Caco-2 (cell line): ENCODE data around the gene FAM111A. TPM values are rescaled to one million over a fixed set of nuclear protein-coding genes. Genes with fewer than 3 reads are reported as not detected.
A peak's percentile ranks its signal among the peaks of the same experiment; 100 is the strongest.

Experiments
- BruUV-seq: library from RNA; stranded (reverse); fragments of 400-500 nt; replicated peaks from 2 replicates; lab custom pipeline; 2021; lab: Mats Ljungman, UMichigan
- CTCF ChIA-PET: fragments of 300-600 bp; sonication (Branson Sonifier 250); formaldehyde crosslinking; loops from one replicate; lab custom pipeline; 2022; ENCODE audit warnings: antibody characterized with exemption; lab: Charles Lee
- POLR2A ChIA-PET: fragments of 300-600 bp; sonication (Branson Sonifier 250); formaldehyde crosslinking; loops from one replicate; lab custom pipeline; 2022; ENCODE audit warnings: antibody characterized with exemption; lab: Charles Lee
- DNase-seq, 2 experiments: peaks; one replicate each; pipeline versions ENCODE4 v3.0.0 to v3.0.0-alpha.2; 2020 to 2022
- H3K27me3 ChIP-seq: replicated peaks from 2 replicates; pipeline ENCODE4 v1.6.0; 2011; ENCODE audit warnings: low read length; ENCODE audit not compliant: control insufficient read depth, insufficient read depth
- H3K36me3 ChIP-seq: 2 replicates; pipeline ENCODE4 v1.5.1; 2011; ENCODE audit warnings: low read length; ENCODE audit not compliant: control insufficient read depth, insufficient read depth
- H3K4me1 ChIP-seq: fragments of 250-450 bp; sonication (Bioruptor Pico); 2 replicates; pipeline ENCODE4 v1.5.1; 2020; ENCODE audit warnings: mild to moderate bottlenecking
- H3K4me3 ChIP-seq: 2 replicates; pipeline ENCODE4 v1.5.1; 2011; ENCODE audit warnings: low read depth, mild to moderate bottlenecking, control low read depth, low read length
- H3K9me3 ChIP-seq: fragments of 250-450 bp; sonication (Bioruptor Pico); 2 replicates; pipeline ENCODE4 v1.5.1; 2020; ENCODE audit warnings: mild to moderate bottlenecking, moderate library complexity
- H3K27ac Mint-ChIP-seq: one replicate; pipeline ENCODE4 v1.8.0; 2022; ENCODE audit warnings: mixed read lengths; ENCODE audit not compliant: unreplicated experiment
- H3K27me3 Mint-ChIP-seq: one replicate; pipeline ENCODE4 v1.8.0; 2022; ENCODE audit warnings: mixed read lengths; ENCODE audit not compliant: insufficient read depth, unreplicated experiment
- H3K36me3 Mint-ChIP-seq: one replicate; pipeline ENCODE4 v1.8.0; 2022; ENCODE audit warnings: mild to moderate bottlenecking, mixed read lengths; ENCODE audit not compliant: insufficient read depth, unreplicated experiment
- H3K4me1 Mint-ChIP-seq: one replicate; pipeline ENCODE4 v1.8.0; 2022; ENCODE audit warnings: low read depth, mixed read lengths; ENCODE audit not compliant: unreplicated experiment
- H3K4me3 Mint-ChIP-seq: one replicate; pipeline ENCODE4 v1.8.0; 2022; ENCODE audit warnings: mild to moderate bottlenecking, moderate library complexity, mixed read lengths; ENCODE audit not compliant: unreplicated experiment
- H3K9me3 Mint-ChIP-seq: one replicate; pipeline ENCODE4 v1.8.0; 2022; ENCODE audit warnings: mixed read lengths; ENCODE audit not compliant: unreplicated experiment
- intact Hi-C: fragments of 100-400 bp; cut with micrococcal nuclease; formaldehyde crosslinking; loops from one replicate; pipeline ENCODE4 v1.10.0; 2022; ENCODE audit not compliant: unreplicated experiment
- total RNA-seq: library from RNA; stranded (reverse); gene quantifications from 2 replicates; pipeline ENCODE4 v1.2.3, GENCODE V29; 2022
- TF ChIP-seq, protein P1 (sequence below), 2 experiments: fragments of 200-600 bp in 1 of 2; IDR thresholded peaks; 1 replicate in 1 of 2; 2 replicates in 1 of 2; pipeline versions ENCODE4 v1.5.1 to v1.8.0; 2011 to 2022; ENCODE audit warnings: antibody characterized with exemption in 1 of 2, control low read depth in 1 of 2, inconsistent platforms in 1 of 2, low read depth in 1 of 2, low read length in 1 of 2, mild to moderate bottlenecking in 1 of 2, moderate library complexity in 1 of 2; ENCODE audit not compliant: insufficient read depth in 1 of 2, severe bottlenecking in 1 of 2, unreplicated experiment in 1 of 2

Gene FAM111A
- total RNA-seq, 1 experiment from 2014 or later, result 78.8 TPM

DNA sequence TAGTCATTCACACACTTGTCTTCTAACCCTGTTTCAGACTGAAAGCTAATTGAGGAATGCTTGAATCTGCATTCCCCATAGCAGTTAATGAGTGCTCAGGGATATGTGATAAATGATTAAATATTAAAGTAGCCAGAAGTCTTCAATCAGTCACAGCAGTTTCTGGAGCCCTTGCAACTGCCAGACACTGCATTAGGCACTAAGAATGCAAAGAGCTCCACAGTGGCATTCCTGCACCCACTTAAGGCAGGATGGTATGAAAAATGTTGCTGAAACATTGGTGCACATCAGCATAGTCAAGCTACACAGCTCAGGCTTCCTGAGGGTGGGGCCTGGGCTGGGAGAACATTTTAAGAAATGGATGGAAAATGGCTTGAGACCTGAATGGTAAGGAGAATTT lies 35.7 kb downstream of the FAM111A start:
- Histone ChIP-seq H3K4me1 (peaks cover 34% of the 10 kb centered on the region), H3K4me3 (no peak overlapping the region), H3K27me3 (no peaks in the 10 kb centered on the region), H3K9me3 (peaks cover 10% of the 10 kb centered on the region; the same call in 1 of the 2 replicates), H3K36me3 (peaks cover 20% of the 10 kb centered on the region)
- peaks cover 88% of the 10 kb centered on the region for H3K36me3 Mint-ChIP-seq
- TF ChIP-seq, protein P1, sequence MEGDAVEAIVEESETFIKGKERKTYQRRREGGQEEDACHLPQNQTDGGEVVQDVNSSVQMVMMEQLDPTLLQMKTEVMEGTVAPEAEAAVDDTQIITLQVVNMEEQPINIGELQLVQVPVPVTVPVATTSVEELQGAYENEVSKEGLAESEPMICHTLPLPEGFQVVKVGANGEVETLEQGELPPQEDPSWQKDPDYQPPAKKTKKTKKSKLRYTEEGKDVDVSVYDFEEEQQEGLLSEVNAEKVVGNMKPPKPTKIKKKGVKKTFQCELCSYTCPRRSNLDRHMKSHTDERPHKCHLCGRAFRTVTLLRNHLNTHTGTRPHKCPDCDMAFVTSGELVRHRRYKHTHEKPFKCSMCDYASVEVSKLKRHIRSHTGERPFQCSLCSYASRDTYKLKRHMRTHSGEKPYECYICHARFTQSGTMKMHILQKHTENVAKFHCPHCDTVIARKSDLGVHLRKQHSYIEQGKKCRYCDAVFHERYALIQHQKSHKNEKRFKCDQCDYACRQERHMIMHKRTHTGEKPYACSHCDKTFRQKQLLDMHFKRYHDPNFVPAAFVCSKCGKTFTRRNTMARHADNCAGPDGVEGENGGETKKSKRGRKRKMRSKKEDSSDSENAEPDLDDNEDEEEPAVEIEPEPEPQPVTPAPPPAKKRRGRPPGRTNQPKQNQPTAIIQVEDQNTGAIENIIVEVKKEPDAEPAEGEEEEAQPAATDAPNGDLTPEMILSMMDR (IDR thresholded peaks at IDR 0.05; ENCODE audit: insufficient read depth in 1 of 2, low read depth in 1 of 2, low read length in 1 of 2, severe bottlenecking in 1 of 2, unreplicated experiment in 1 of 2), result no peak
- peaks cover 28% of the 10 kb centered on the region for H3K4me1 Mint-ChIP-seq
- CTCF ChIA-PET, result no interaction called here
- intact Hi-C loops, result loop anchor here (10.0 kb wide), 2 partner anchors 376 to 576 kb away; partner anchors contain the start of gene STX3
- H3K27me3 Mint-ChIP-seq, result no peaks in the 10 kb centered on the region
- no TSS peak for BruUV-seq
- POLR2A ChIA-PET, result no interaction called here
- peaks cover 25% of the 10 kb centered on the region for H3K9me3 Mint-ChIP-seq
- no peak for DNase-seq
- no peak overlapping the region for H3K4me3 Mint-ChIP-seq
- no peak overlapping the region for H3K27ac Mint-ChIP-seq

DNA sequence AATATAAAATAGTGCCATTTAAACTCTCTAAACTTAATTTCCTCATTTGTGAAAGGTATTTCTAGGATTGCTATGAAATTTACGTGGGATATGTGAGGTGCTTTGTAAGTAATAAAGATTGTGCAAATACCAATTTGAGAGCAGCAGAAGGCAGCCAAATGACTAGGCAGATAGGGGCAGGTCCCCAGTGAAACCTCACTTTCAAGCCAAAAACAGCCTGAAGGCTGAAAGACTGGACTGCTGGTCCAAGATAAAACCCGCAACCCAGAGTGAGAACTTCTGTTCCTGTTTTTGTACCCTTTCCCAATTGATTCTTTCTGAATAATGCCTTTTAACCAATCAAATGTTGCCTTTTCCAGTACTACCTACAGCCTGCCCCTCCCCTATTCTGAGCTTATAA lies 36.5 kb downstream of the FAM111A start:
- Histone ChIP-seq H3K36me3 (peaks cover 25% of the 10 kb centered on the region), H3K27me3 (no peaks in the 10 kb centered on the region), H3K4me1 (peaks cover 39% of the 10 kb centered on the region), H3K9me3 (peaks cover 10% of the 10 kb centered on the region; the same call in 1 of the 2 replicates), H3K4me3 (no peak overlapping the region)
- intact Hi-C loops, result loop anchor here (10.0 kb wide), 2 partner anchors 376 to 576 kb away; partner anchors contain the start of gene STX3
- BruUV-seq, result no TSS peak
- Mint-ChIP-seq H3K4me3 (no peak overlapping the region), H3K9me3 (peaks cover 25% of the 10 kb centered on the region), H3K36me3 (peaks cover 86% of the 10 kb centered on the region), H3K4me1 (peaks cover 28% of the 10 kb centered on the region), H3K27ac (peak overlapping the region; percentile 60), H3K27me3 (no peaks in the 10 kb centered on the region)
- TF ChIP-seq, protein P1 (IDR thresholded peaks at IDR 0.05; ENCODE audit: insufficient read depth in 1 of 2, low read depth in 1 of 2, low read length in 1 of 2, severe bottlenecking in 1 of 2, unreplicated experiment in 1 of 2), result no peak
- no peak for DNase-seq
- POLR2A ChIA-PET, result no interaction called here
- CTCF ChIA-PET, result no interaction called here

DNA sequence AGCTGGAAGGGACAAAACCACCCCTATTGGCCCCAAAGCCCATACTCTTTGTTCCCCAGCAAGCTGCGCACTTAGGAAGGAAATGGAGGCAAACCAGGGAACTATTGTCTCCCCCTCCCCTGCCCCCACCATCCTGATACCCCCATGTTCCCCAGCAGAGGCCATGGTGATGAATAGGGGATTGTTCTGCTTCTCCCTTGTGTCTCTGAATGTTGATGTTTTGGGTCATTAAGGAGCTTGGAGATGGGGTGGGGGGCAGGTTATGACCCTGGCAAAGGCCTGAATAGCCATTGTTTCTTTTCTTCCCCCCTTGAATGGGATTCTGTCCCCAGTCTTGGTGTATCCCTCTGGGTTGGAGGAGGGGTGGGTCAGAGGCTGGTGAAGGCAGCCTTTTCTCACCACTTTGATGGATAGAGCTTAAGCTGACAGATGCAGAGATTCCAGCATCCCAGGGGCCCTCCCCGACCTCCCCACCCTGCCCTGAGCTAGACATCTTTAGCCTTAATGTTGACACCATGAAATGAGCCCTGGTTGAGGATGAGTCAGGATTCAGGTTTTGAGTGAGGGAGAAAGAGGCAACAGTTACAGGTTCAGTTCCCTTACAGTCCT lies 37.6 kb downstream of the FAM111A start:
- Histone ChIP-seq H3K27me3 (no peaks in the 10 kb centered on the region), H3K36me3 (peaks cover 26% of the 10 kb centered on the region), H3K4me3 (no peak overlapping the region), H3K9me3 (peaks cover 10% of the 10 kb centered on the region; the same call in 1 of the 2 replicates), H3K4me1 (peaks cover 42% of the 10 kb centered on the region)
- POLR2A ChIA-PET, result no interaction called here
- CTCF ChIA-PET, result interaction anchor here (4.4 kb wide), 1 partner anchor 7 kb away, joined by 59 read pairs; the partner anchor contains the start of gene DTX4
- Mint-ChIP-seq H3K4me1 (peaks cover 33% of the 10 kb centered on the region), H3K27ac (peak overlapping the region; percentile 60), H3K9me3 (peaks cover 25% of the 10 kb centered on the region), H3K4me3 (no peak overlapping the region), H3K36me3 (peaks cover 91% of the 10 kb centered on the region), H3K27me3 (no peaks in the 10 kb centered on the region)
- DNase-seq, result no peak
- TF ChIP-seq, protein P1 (IDR thresholded peaks at IDR 0.05; ENCODE audit: insufficient read depth in 1 of 2, low read depth in 1 of 2, low read length in 1 of 2, severe bottlenecking in 1 of 2, unreplicated experiment in 1 of 2), result no peak
- intact Hi-C loops, result no loop called here
- no TSS peak for BruUV-seq
